ENCODE measurements around the gene POLR3E.

GRCh38 chr16:22359679-22360078, 62.5 kb downstream of the POLR3E start:
- TF ChIP-seq CTCF (IDR thresholded peaks at IDR 0.05) (no peak), EZH2 (IDR thresholded peaks at IDR 0.05; ENCODE audit: borderline replicate concordance, insufficient read depth, low read depth, low read length, poor library complexity, severe bottlenecking) (no peak)

All from B cell (primary cell).